Tibial artery (tissue), 4 donors: ENCODE data around the gene ABHD16B.

Experiments
- DNase-seq, 2 donors: peaks; one replicate each; pipeline ENCODE4 v3.0.0-alpha.2; 2019
- H3K27ac ChIP-seq, 2 donors: fragments of 200-600 bp; sonication (generic) in 1 of 2; 1 replicate in 1 of 2; 2 replicates in 1 of 2; pipeline ENCODE4 v1.5.1; 2018 to 2019; ENCODE audit warnings: mild to moderate bottlenecking in 1 of 2
- H3K27me3 ChIP-seq, 2 donors: fragments of 200-600 bp; sonication (generic) in 1 of 2; one replicate each; pipeline versions ENCODE4 v1.5.1 to v1.6.0; 2016 to 2019
- H3K36me3 ChIP-seq, 3 donors: fragments of 200-600 bp; sonication (generic) in 2 of 3; one replicate each; pipeline ENCODE4 v1.5.1; 2016 to 2019; ENCODE audit warnings: mild to moderate bottlenecking in 2 of 3
- H3K4me1 ChIP-seq, 4 donors: fragments of 200-600 bp; sonication (generic) in 2 of 4; 1 replicate in 3 of 4; 2 replicates in 1 of 4; pipeline ENCODE4 v1.5.1; 2016 to 2019
- H3K4me3 ChIP-seq, 2 donors: fragments of 200-600 bp; sonication (generic) in 1 of 2; 1 replicate in 1 of 2; 2 replicates in 1 of 2; pipeline ENCODE4 v1.5.1; 2018 to 2019; ENCODE audit warnings: mild to moderate bottlenecking in 2 of 2
- H3K9me3 ChIP-seq, 3 donors: fragments of 200-600 bp; sonication (generic) in 1 of 3; one replicate each; pipeline ENCODE4 v1.5.1; 2016 to 2019
- CTCF ChIP-seq, 2 experiments: fragments of 200-600 bp in 1 of 2; fragments of 450-650 bp in 1 of 2; IDR thresholded peaks; one replicate each; pipeline ENCODE4 v1.5.1; 2017 to 2019; ENCODE audit warnings: antibody characterized with exemption in 2 of 2, mild to moderate bottlenecking in 1 of 2, moderate library complexity in 1 of 2
- intact Hi-C: fragments of 100-400 bp; cut with DNase I; formaldehyde crosslinking; loops from one replicate; pipeline ENCODE4 v1.15.0; 2023; ENCODE audit warnings: low total_unique reads

ABHD16B gene

GRCh38 chr20:63831646-63831992 lies 29.7 kb upstream of the ABHD16B start:
- peak overlapping the region in 1 of 2 donors; percentile 20 for H3K27ac ChIP-seq

GRCh38 chr20:63831993-63832686 lies 29.2 kb upstream of the ABHD16B start:
- Histone ChIP-seq H3K36me3 (no peaks in the 10 kb centered on the region), H3K27me3 (peaks cover 0 to 36% of the 10 kb centered on the region in 2 donors), H3K27ac (peak overlapping the region in 1 of 2 donors; percentile 20), H3K4me1 (peaks cover 0 to 41% (median 30%) of the 10 kb centered on the region in 4 donors), H3K9me3 (no peaks in the 10 kb centered on the region), H3K4me3 (peak overlapping the region; percentile 52 to 56)
- no peak for DNase-seq
- intact Hi-C loops = no loop called here
- no peak for TF ChIP-seq CTCF (IDR thresholded peaks at IDR 0.05)

More at GRCh38 chr20:63831646-63831992, 29.7 kb upstream of the ABHD16B start:
- no peak for DNase-seq
- peaks cover 0 to 41% of the 10 kb centered on the region in 2 donors for H3K27me3 ChIP-seq
- no peaks in the 10 kb centered on the region for H3K36me3 ChIP-seq
- H3K9me3 ChIP-seq = no peaks in the 10 kb centered on the region
- intact Hi-C loops = no loop called here
- TF ChIP-seq CTCF (IDR thresholded peaks at IDR 0.05) = no peak
- H3K4me1 ChIP-seq = peaks cover 0 to 41% (median 30%) of the 10 kb centered on the region in 4 donors
- H3K4me3 ChIP-seq = peak overlapping the region; percentile 52 to 56

GRCh38 chr20:63833776-63834490 lies 27.4 kb upstream of the ABHD16B start:
- H3K4me3 ChIP-seq = no peak overlapping the region
- no peak for TF ChIP-seq CTCF (IDR thresholded peaks at IDR 0.05)
- peak overlapping the region in 1 of 2 donors; percentile 55 for H3K27ac ChIP-seq
- no peak for DNase-seq
- H3K36me3 ChIP-seq = no peaks in the 10 kb centered on the region
- H3K9me3 ChIP-seq = no peaks in the 10 kb centered on the region
- intact Hi-C loops = no loop called here
- peaks cover 0 to 21% of the 10 kb centered on the region in 2 donors for H3K27me3 ChIP-seq
- peaks cover 0 to 41% (median 30%) of the 10 kb centered on the region in 4 donors for H3K4me1 ChIP-seq

GRCh38 chr20:63834491-63834880 lies 26.8 kb upstream of the ABHD16B start:
- peaks cover 0 to 37% (median 28%) of the 10 kb centered on the region in 4 donors for H3K4me1 ChIP-seq
- DNase-seq = no peak
- peaks cover 0 to 16% of the 10 kb centered on the region in 2 donors for H3K27me3 ChIP-seq
- H3K4me3 ChIP-seq = no peak overlapping the region
- TF ChIP-seq CTCF (IDR thresholded peaks at IDR 0.05) = no peak
- no peaks in the 10 kb centered on the region for H3K9me3 ChIP-seq
- intact Hi-C loops = no loop called here
- no peaks in the 10 kb centered on the region for H3K36me3 ChIP-seq
- peak overlapping the region in 1 of 2 donors; percentile 55 for H3K27ac ChIP-seq

- Histone ChIP-seq H3K36me3 (no peaks in the 10 kb centered on the region), H3K4me3 (no peak overlapping the region), H3K27ac (peak overlapping the region; percentile 36 to 55), H3K4me1 (peaks cover 0 to 32% (median 21%) of the 10 kb centered on the region in 4 donors), H3K9me3 (no peaks in the 10 kb centered on the region), H3K27me3 (peaks cover 0 to 9% of the 10 kb centered on the region in 2 donors)
- TF ChIP-seq CTCF (IDR thresholded peaks at IDR 0.05) = no peak
- intact Hi-C loops = no loop called here
- peak; percentile 91 to 93 for DNase-seq
These were observed 26.1 kb upstream of the ABHD16B start for GRCh38 chr20:63835021-63835858.
